Measurements from ENCODE around the gene VPS72.

Gene VPS72

GRCh38 chr1:151145304-151146071 lies 44.5 kb downstream of the VPS72 start:
- DNase-seq (ENCODE audit: low read depth, low spot score): no peak

GRCh38 chr1:151144474-151145303 lies 45.3 kb downstream of the VPS72 start:
- DNase-seq (ENCODE audit: low read depth, low spot score): no peak

GRCh38 chr1:151143986-151144385 lies 46.0 kb downstream of the VPS72 start:
- no peak for DNase-seq (ENCODE audit: low read depth, low spot score)

GRCh38 chr1:151143057-151143435 lies 47.0 kb downstream of the VPS72 start:
- DNase-seq (ENCODE audit: low read depth, low spot score): no peak

- no peak for DNase-seq (ENCODE audit: low read depth, low spot score)
These were observed 47.5 kb downstream of the VPS72 start for GRCh38 chr1:151142411-151143056.

GRCh38 chr1:151137789-151138188 lies 52.2 kb downstream of the VPS72 start:
- DNase-seq (ENCODE audit: low read depth, low spot score): no peak

GRCh38 chr1:151135433-151136385 lies 54.3 kb downstream of the VPS72 start:
- DNase-seq (ENCODE audit: low read depth, low spot score): no peak

- DNase-seq (ENCODE audit: low read depth, low spot score): no peak
These were observed 55.0 kb downstream of the VPS72 start for GRCh38 chr1:151134991-151135390.

GRCh38 chr1:151134396-151134795 lies 55.6 kb downstream of the VPS72 start:
- no peak for DNase-seq (ENCODE audit: low read depth, low spot score)

- DNase-seq (ENCODE audit: low read depth, low spot score): no peak
These were observed 56.8 kb downstream of the VPS72 start for GRCh38 chr1:151133018-151133806.

- DNase-seq (ENCODE audit: low read depth, low spot score): no peak
These were observed 57.5 kb downstream of the VPS72 start for GRCh38 chr1:151132335-151133017.

- no peak for DNase-seq (ENCODE audit: low read depth, low spot score)
These were observed 58.2 kb downstream of the VPS72 start for GRCh38 chr1:151131701-151132334.

GRCh38 chr1:151130987-151131586 lies 58.9 kb downstream of the VPS72 start:
- DNase-seq (ENCODE audit: low read depth, low spot score): peak; percentile 56

GRCh38 chr1:151128800-151129199 lies 61.2 kb downstream of the VPS72 start:
- no peak for DNase-seq (ENCODE audit: low read depth, low spot score)
